Measurements from ENCODE around the gene PPM1M. TPM values are rescaled to one million over a fixed set of nuclear protein-coding genes. Genes with fewer than 3 reads are reported as not detected.

PPM1M gene
- total RNA-seq, 1 experiment from 2014 or later: 6.7 TPM

GRCh38 chr3:52218026-52218425, 27.5 kb upstream of the PPM1M start:
- Mint-ChIP-seq H3K9me3 (ENCODE audit: unreplicated experiment) (no peaks in the 10 kb centered on the region), H3K27ac (ENCODE audit: unreplicated experiment) (no peak overlapping the region), H3K4me1 (ENCODE audit: low read depth, unreplicated experiment) (peaks cover 6% of the 10 kb centered on the region), H3K27me3 (ENCODE audit: insufficient read depth, unreplicated experiment) (no peaks in the 10 kb centered on the region), H3K36me3 (ENCODE audit: insufficient read depth, unreplicated experiment) (peaks cover 18% of the 10 kb centered on the region), H3K4me3 (ENCODE audit: unreplicated experiment) (no peak overlapping the region)
- Histone ChIP-seq H3K4me3 (ENCODE audit: low read depth, low read length) (no peak overlapping the region), H3K36me3 (ENCODE audit: control insufficient read depth, insufficient read depth, low read length) (peaks cover 2% of the 10 kb centered on the region), H3K27me3 (replicated peaks; ENCODE audit: control insufficient read depth, insufficient read depth, low read length) (no peaks in the 10 kb centered on the region), H3K9me3 (no peaks in the 10 kb centered on the region), H3K4me1 (peaks cover 4% of the 10 kb centered on the region; the same call in 1 of the 2 replicates)
- BruUV-seq (replicated peaks): no TSS peak
- POLR2A ChIA-PET: no interaction called here
- no peak for DNase-seq
- CTCF ChIA-PET: no interaction called here
- intact Hi-C loops (cut with micrococcal nuclease; ENCODE audit: unreplicated experiment): no loop called here
- TF ChIP-seq CTCF (IDR thresholded peaks at IDR 0.05; ENCODE audit: insufficient read depth in 1 of 2, low read depth in 1 of 2, low read length in 1 of 2, severe bottlenecking in 1 of 2, unreplicated experiment in 1 of 2): no peak

GRCh38 chr3:52218454-52218853, 27.1 kb upstream of the PPM1M start:
- no peaks in the 10 kb centered on the region for H3K9me3 ChIP-seq
- ChIA-PET POLR2A (no interaction called here), CTCF (interaction anchor here (1.3 to 3.2 kb wide), 2 partner anchors 22 to 167 kb away, joined by 3 to 32 read pairs; no protein-coding TSS in a partner anchor)
- Mint-ChIP-seq H3K4me3 (ENCODE audit: unreplicated experiment) (no peak overlapping the region), H3K36me3 (ENCODE audit: insufficient read depth, unreplicated experiment) (peaks cover 13% of the 10 kb centered on the region), H3K27me3 (ENCODE audit: insufficient read depth, unreplicated experiment) (no peaks in the 10 kb centered on the region), H3K4me1 (ENCODE audit: low read depth, unreplicated experiment) (peaks cover 6% of the 10 kb centered on the region), H3K27ac (ENCODE audit: unreplicated experiment) (no peak overlapping the region), H3K9me3 (ENCODE audit: unreplicated experiment) (no peaks in the 10 kb centered on the region)
- H3K36me3 ChIP-seq (ENCODE audit: control insufficient read depth, insufficient read depth, low read length): no peaks in the 10 kb centered on the region
- intact Hi-C loops (cut with micrococcal nuclease; ENCODE audit: unreplicated experiment): no loop called here
- H3K4me3 ChIP-seq (ENCODE audit: low read depth, low read length): no peak overlapping the region
- no peaks in the 10 kb centered on the region for H3K27me3 ChIP-seq (replicated peaks; ENCODE audit: control insufficient read depth, insufficient read depth, low read length)
- BruUV-seq (replicated peaks): no TSS peak
- TF ChIP-seq CTCF (IDR thresholded peaks at IDR 0.05; ENCODE audit: insufficient read depth in 1 of 2, low read depth in 1 of 2, low read length in 1 of 2, severe bottlenecking in 1 of 2, unreplicated experiment in 1 of 2): no peak
- peaks cover 4% of the 10 kb centered on the region; the same call in 1 of the 2 replicates for H3K4me1 ChIP-seq
- no peak for DNase-seq

- Mint-ChIP-seq H3K4me3 (ENCODE audit: unreplicated experiment) (no peak overlapping the region), H3K27me3 (ENCODE audit: insufficient read depth, unreplicated experiment) (no peaks in the 10 kb centered on the region), H3K4me1 (ENCODE audit: low read depth, unreplicated experiment) (peaks cover 6% of the 10 kb centered on the region), H3K9me3 (ENCODE audit: unreplicated experiment) (no peaks in the 10 kb centered on the region), H3K27ac (ENCODE audit: unreplicated experiment) (no peak overlapping the region), H3K36me3 (ENCODE audit: insufficient read depth, unreplicated experiment) (peaks cover 9% of the 10 kb centered on the region)
- ChIA-PET POLR2A (no interaction called here), CTCF (interaction anchor here (1.1 to 3.7 kb wide), 6 partner anchors 12 to 183 kb away, joined by 3 to 32 read pairs (median 14); no protein-coding TSS in a partner anchor)
- no peak overlapping the region for H3K4me3 ChIP-seq (ENCODE audit: low read depth, low read length)
- H3K27me3 ChIP-seq (replicated peaks; ENCODE audit: control insufficient read depth, insufficient read depth, low read length): no peaks in the 10 kb centered on the region
- BruUV-seq (replicated peaks): no TSS peak
- H3K9me3 ChIP-seq: no peaks in the 10 kb centered on the region
- no peaks in the 10 kb centered on the region for H3K36me3 ChIP-seq (ENCODE audit: control insufficient read depth, insufficient read depth, low read length)
- intact Hi-C loops (cut with micrococcal nuclease; ENCODE audit: unreplicated experiment): no loop called here
- peaks cover 4% of the 10 kb centered on the region; the same call in 1 of the 2 replicates for H3K4me1 ChIP-seq
- no peak for TF ChIP-seq CTCF (IDR thresholded peaks at IDR 0.05; ENCODE audit: insufficient read depth in 1 of 2, low read depth in 1 of 2, low read length in 1 of 2, severe bottlenecking in 1 of 2, unreplicated experiment in 1 of 2)
- DNase-seq: peak in 1 of 2 experiments; percentile 49
These were observed 26.5 kb upstream of the PPM1M start for GRCh38 chr3:52218937-52219650.
